RWPE2 (cell line): ENCODE measurements around the gene IFRD1.

Experiments used
- ATAC-seq: fragments of 200-7000 bp; cut with Tn5 transposase; 3 replicates; pipeline ENCODE4 v1.9.1; 2021; ENCODE audit warnings: low read depth
- DNase-seq: peaks from one replicate; pipeline ENCODE4 v3.0.0-alpha.2; 2020; ENCODE audit warnings: low spot score
- H3K27ac ChIP-seq: fragments of 450-650 bp; 2 replicates; pipeline ENCODE4 v1.5.1; 2017; ENCODE audit warnings: mild to moderate bottlenecking; ENCODE audit not compliant: poor library complexity, severe bottlenecking
- H3K27me3 ChIP-seq: fragments of 250-450 bp; sonication (Bioruptor Pico); 2 replicates; pipeline ENCODE4 v1.5.1; 2021; ENCODE audit warnings: mild to moderate bottlenecking, moderate library complexity; ENCODE audit not compliant: insufficient read depth, poor library complexity, severe bottlenecking
- H3K36me3 ChIP-seq: fragments of 250-450 bp; sonication (Bioruptor Pico); 2 replicates; pipeline ENCODE4 v1.5.1; 2020; ENCODE audit warnings: low read depth, mild to moderate bottlenecking, moderate library complexity
- H3K4me1 ChIP-seq: fragments of 250-450 bp; sonication (Bioruptor Pico); 2 replicates; pipeline ENCODE4 v1.5.1; 2021; ENCODE audit warnings: mild to moderate bottlenecking, moderate library complexity; ENCODE audit not compliant: insufficient read depth, poor library complexity, severe bottlenecking
- H3K4me3 ChIP-seq: fragments of 250-450 bp; sonication (Bioruptor Pico); 2 replicates; pipeline ENCODE4 v1.5.1; 2021; ENCODE audit warnings: mild to moderate bottlenecking, moderate library complexity; ENCODE audit not compliant: severe bottlenecking
- H3K9me3 ChIP-seq: fragments of 250-450 bp; sonication (Bioruptor Pico); 2 replicates; pipeline ENCODE4 v1.5.1; 2021; ENCODE audit warnings: mild to moderate bottlenecking, moderate library complexity; ENCODE audit not compliant: severe bottlenecking
- CTCF ChIP-seq: fragments of 450-650 bp; IDR thresholded peaks from one replicate; pipeline ENCODE4 v1.5.1; 2017; ENCODE audit warnings: mild to moderate bottlenecking, moderate library complexity; ENCODE audit not compliant: poor library complexity, severe bottlenecking

Gene IFRD1

GRCh38 chr7:112492186-112492585, 41.9 kb downstream of the IFRD1 start:
- no peak for ATAC-seq
- no peak for TF ChIP-seq CTCF

GRCh38 chr7:112494656-112495055, 44.4 kb downstream of the IFRD1 start:
- DNase-seq (no peak), ATAC-seq (no peak)
- no peak overlapping the region for H3K27ac ChIP-seq
- H3K4me3 ChIP-seq: no peak overlapping the region
- no peaks in the 10 kb centered on the region for H3K27me3 ChIP-seq
- no peaks in the 10 kb centered on the region for H3K9me3 ChIP-seq
- H3K36me3 ChIP-seq: no peaks in the 10 kb centered on the region
- TF ChIP-seq CTCF: no peak
- no peaks in the 10 kb centered on the region for H3K4me1 ChIP-seq

More at GRCh38 chr7:112492186-112492585, 41.9 kb downstream of the IFRD1 start:
- DNase-seq: no peak
- H3K9me3 ChIP-seq: no peaks in the 10 kb centered on the region
- no peaks in the 10 kb centered on the region for H3K4me1 ChIP-seq
- H3K4me3 ChIP-seq: no peak overlapping the region
- H3K36me3 ChIP-seq: no peaks in the 10 kb centered on the region
- no peak overlapping the region for H3K27ac ChIP-seq
- H3K27me3 ChIP-seq: no peaks in the 10 kb centered on the region

DNA sequence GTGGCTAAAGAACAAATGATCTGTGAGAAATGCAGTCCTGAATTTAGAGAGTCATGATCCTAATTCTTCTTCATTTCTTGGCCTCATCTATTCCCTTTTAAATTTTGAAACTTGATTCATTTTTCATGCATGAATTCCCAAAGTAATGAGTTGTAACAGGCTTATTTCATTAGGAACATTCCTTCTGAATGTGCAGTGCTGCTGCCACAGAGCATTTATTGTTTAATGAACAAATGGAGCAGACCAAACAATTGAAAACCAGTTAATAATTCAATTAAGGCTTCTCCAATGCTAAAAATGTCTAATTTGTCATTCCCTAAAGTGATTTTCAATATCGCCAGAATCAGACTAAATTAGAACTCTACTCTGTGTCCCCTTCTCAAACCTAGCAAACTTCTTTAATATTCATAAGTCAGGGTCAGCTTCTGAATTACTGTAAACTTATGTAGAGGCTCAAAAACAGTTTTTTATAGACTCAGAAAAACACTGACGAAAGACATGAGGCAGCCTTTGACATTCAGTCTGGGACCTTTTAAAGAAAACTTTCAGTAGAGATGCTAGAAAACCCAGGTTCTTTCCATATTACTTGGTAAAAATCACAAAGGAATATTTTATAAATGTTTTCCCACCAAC, 45.0 kb downstream of the IFRD1 start:
- DNase-seq (no peak), ATAC-seq (no peak)
- TF ChIP-seq CTCF: no peak

DNA sequence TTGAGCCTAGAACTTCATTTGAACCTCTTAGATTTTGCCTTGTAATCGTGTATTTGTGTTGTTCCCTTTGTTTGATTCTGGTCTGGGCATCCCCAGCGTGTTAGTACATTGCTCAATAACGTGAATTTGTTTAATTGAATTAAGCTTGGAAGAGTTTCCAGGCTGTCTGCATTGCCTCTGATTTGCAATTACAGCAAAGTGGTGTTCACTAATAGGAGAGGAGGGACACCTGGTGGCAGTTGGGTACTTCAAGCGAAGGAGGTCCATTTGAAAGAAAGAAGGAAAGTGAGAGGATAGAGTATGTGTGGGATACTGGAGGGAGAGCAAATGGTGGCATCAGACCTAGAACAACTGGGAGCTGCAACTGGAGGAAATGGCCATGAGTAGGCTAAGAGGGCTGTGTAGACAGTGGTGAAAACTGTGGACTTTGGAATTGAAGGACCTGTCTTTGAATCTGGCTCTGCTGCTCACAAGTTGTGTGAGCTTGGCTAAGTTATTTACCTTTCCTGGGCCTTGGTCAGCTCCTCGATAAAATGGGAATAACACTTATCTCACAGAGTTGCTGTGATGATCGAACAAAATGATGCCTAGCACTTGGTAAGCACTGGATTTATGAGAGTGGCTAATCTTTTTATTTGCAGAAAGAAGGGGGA, 45.7 kb downstream of the IFRD1 start:
- Histone ChIP-seq H3K4me1 (no peaks in the 10 kb centered on the region), H3K27ac (no peak overlapping the region), H3K4me3 (no peak overlapping the region), H3K36me3 (no peaks in the 10 kb centered on the region), H3K9me3 (no peaks in the 10 kb centered on the region), H3K27me3 (no peaks in the 10 kb centered on the region)
- DNase-seq (no peak), ATAC-seq (peak; percentile 77)
- TF ChIP-seq CTCF: peak; percentile 72

More for the DNA sequence above, 45.0 kb downstream of the IFRD1 start:
- H3K4me1 ChIP-seq: no peaks in the 10 kb centered on the region
- no peaks in the 10 kb centered on the region for H3K27me3 ChIP-seq
- H3K36me3 ChIP-seq: no peaks in the 10 kb centered on the region
- no peak overlapping the region for H3K4me3 ChIP-seq
- no peaks in the 10 kb centered on the region for H3K9me3 ChIP-seq
- H3K27ac ChIP-seq: no peak overlapping the region

DNA sequence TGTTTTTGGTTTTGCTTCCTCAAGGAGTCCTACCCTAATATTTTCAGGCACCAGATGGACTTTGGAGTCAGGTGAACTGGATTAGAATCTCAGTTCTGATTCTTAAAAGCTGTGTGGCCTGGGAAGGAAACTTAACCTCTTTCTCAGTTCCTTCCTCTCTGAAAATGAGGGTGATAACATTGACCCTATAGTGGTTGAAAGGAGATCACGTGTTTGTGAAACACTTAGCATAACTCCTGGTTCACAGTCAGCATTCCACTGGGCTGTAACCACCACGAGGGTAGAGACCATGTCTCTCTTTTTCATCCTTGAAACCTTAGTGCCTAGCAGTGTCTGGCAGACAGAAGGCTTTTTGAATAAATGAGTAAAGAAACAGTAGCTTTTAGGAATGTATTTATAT, 47.2 kb downstream of the IFRD1 start:
- H3K4me3 ChIP-seq: no peak overlapping the region
- H3K27me3 ChIP-seq: no peaks in the 10 kb centered on the region
- ATAC-seq: no peak
- H3K36me3 ChIP-seq: no peaks in the 10 kb centered on the region
- TF ChIP-seq CTCF: no peak
- H3K27ac ChIP-seq: no peak overlapping the region
- no peaks in the 10 kb centered on the region for H3K9me3 ChIP-seq
- DNase-seq: no peak
- H3K4me1 ChIP-seq: no peaks in the 10 kb centered on the region
